WTC11 (cell line): ENCODE measurements around the gene H2AZ2. TPM values are rescaled to one million over a fixed set of nuclear protein-coding genes. Genes with fewer than 3 reads are reported as not detected.

ENCODE experiments used
- ATAC-seq: fragments of 200-7000 bp; cut with Tn5 transposase; 2 replicates; pipeline ENCODE4 v1.10.0; 2021; ENCODE audit warnings: mild to moderate bottlenecking, moderate library complexity
- CTCF ChIA-PET: fragments of 300-600 bp; sonication (Branson Sonifier 250); formaldehyde crosslinking; loops from one replicate; lab custom pipeline; 2021; ENCODE audit warnings: antibody characterized with exemption; lab: Charles Lee
- POLR2A ChIA-PET: fragments of 350-600 bp; sonication (Branson Sonifier 250); formaldehyde crosslinking; loops from one replicate; lab custom pipeline; 2021; ENCODE audit warnings: antibody characterized with exemption; lab: Charles Lee
- DNase-seq: peaks from one replicate; pipeline ENCODE4 v3.0.0; 2021; ENCODE audit warnings: low spot score
- H3K27ac Mint-ChIP-seq: 2 replicates; pipeline ENCODE4 v1.8.0; 2021; ENCODE audit warnings: mixed read lengths
- H3K27me3 Mint-ChIP-seq: 2 replicates; pipeline ENCODE4 v1.8.0; 2021; ENCODE audit warnings: low read depth, mild to moderate bottlenecking, moderate library complexity, mixed read lengths
- H3K36me3 Mint-ChIP-seq: 2 replicates; pipeline ENCODE4 v1.8.0; 2021; ENCODE audit warnings: mixed read lengths
- H3K4me1 Mint-ChIP-seq: 2 replicates; pipeline ENCODE4 v1.8.0; 2022; ENCODE audit warnings: mixed read lengths
- H3K4me3 Mint-ChIP-seq: 2 replicates; pipeline ENCODE4 v1.8.0; 2021; ENCODE audit warnings: mild to moderate bottlenecking, moderate library complexity, mixed read lengths
- H3K9me3 Mint-ChIP-seq: 2 replicates; pipeline ENCODE4 v1.8.0; 2021; ENCODE audit warnings: mixed read lengths
- CREM ChIP-seq: sonication (generic); formaldehyde crosslinking; IDR thresholded peaks from 2 replicates; pipeline ENCODE4 v1.8.1; 2022; ENCODE audit warnings: mild to moderate bottlenecking, missing genetic modification reagents, moderate library complexity
- FOXK1 ChIP-seq: sonication (generic); formaldehyde crosslinking; IDR thresholded peaks from 2 replicates; pipeline ENCODE4 v1.8.0; 2022; ENCODE audit warnings: mild to moderate bottlenecking, moderate library complexity, missing genetic modification reagents
- JAZF1 ChIP-seq: fragments of 250-450 bp; sonication (Bioruptor Pico); IDR thresholded peaks from 2 replicates; pipeline ENCODE4 v1.9.0; 2021; ENCODE audit warnings: moderate library complexity, mild to moderate bottlenecking, inconsistent platforms
- MYBL2 ChIP-seq: sonication (generic); formaldehyde crosslinking; IDR thresholded peaks from 2 replicates; pipeline ENCODE4 v1.8.1; 2023; ENCODE audit warnings: mild to moderate bottlenecking, moderate library complexity, missing genetic modification reagents
- NR1H2 ChIP-seq: sonication (generic); formaldehyde crosslinking; IDR thresholded peaks from 2 replicates; pipeline ENCODE4 v1.9.0; 2021; ENCODE audit warnings: mild to moderate bottlenecking, moderate library complexity, missing genetic modification reagents
- NR2C2 ChIP-seq: sonication (generic); formaldehyde crosslinking; IDR thresholded peaks from 2 replicates; pipeline ENCODE4 v1.8.0; 2022; ENCODE audit warnings: mild to moderate bottlenecking, missing genetic modification reagents
- NR3C1 ChIP-seq: sonication (generic); formaldehyde crosslinking; conservative IDR thresholded peaks from 2 replicates; pipeline ENCODE4 v1.8.1; 2023; ENCODE audit warnings: low read depth, mild to moderate bottlenecking, missing genetic modification reagents
- TP53 ChIP-seq: sonication (generic); formaldehyde crosslinking; IDR thresholded peaks from 2 replicates; pipeline ENCODE4 v1.8.1; 2023; ENCODE audit warnings: mild to moderate bottlenecking, missing genetic modification reagents
- ZNF121 ChIP-seq: sonication (generic); formaldehyde crosslinking; IDR thresholded peaks from 2 replicates; pipeline ENCODE4 v1.8.0; 2023; ENCODE audit warnings: missing genetic modification reagents
- ZNF263 ChIP-seq: sonication (generic); formaldehyde crosslinking; IDR thresholded peaks from 2 replicates; pipeline ENCODE4 v1.8.1; 2022; ENCODE audit warnings: low read depth, mild to moderate bottlenecking, moderate library complexity, missing genetic modification reagents
- ZSCAN18 ChIP-seq: fragments of 250-450 bp; sonication (Bioruptor Pico); IDR thresholded peaks from 2 replicates; pipeline ENCODE4 v2.1.2; 2022; ENCODE audit warnings: mild to moderate bottlenecking, moderate library complexity
- total RNA-seq: library from RNA; stranded (reverse); gene quantifications from 3 replicates; pipeline ENCODE4 v1.2.3, GENCODE V29; 2021
- TF ChIP-seq, protein P1 (sequence below): sonication (generic); formaldehyde crosslinking; IDR thresholded peaks from 2 replicates; pipeline ENCODE4 v1.8.0; 2022; ENCODE audit warnings: missing genetic modification reagents
- TF ChIP-seq, protein P2 (sequence below): sonication (generic); formaldehyde crosslinking; IDR thresholded peaks from 2 replicates; pipeline ENCODE4 v1.8.1; 2023; ENCODE audit warnings: mild to moderate bottlenecking, moderate library complexity, missing genetic modification reagents
- TF ChIP-seq, protein P3 (sequence below): sonication (generic); formaldehyde crosslinking; IDR thresholded peaks from 2 replicates; pipeline ENCODE4 v1.8.0; 2022; ENCODE audit warnings: mild to moderate bottlenecking, missing genetic modification reagents
- TF ChIP-seq, protein P4 (sequence below): sonication (generic); formaldehyde crosslinking; IDR thresholded peaks from 2 replicates; pipeline ENCODE4 v1.8.1; 2023; ENCODE audit warnings: mild to moderate bottlenecking, missing genetic modification reagents, moderate library complexity
- TF ChIP-seq, protein P5 (sequence below): sonication (generic); formaldehyde crosslinking; IDR thresholded peaks from 2 replicates; pipeline ENCODE4 v1.8.0; 2023; ENCODE audit warnings: missing genetic modification reagents
- TF ChIP-seq, protein P6 (sequence below): fragments of 250-450 bp; sonication (Bioruptor Pico); IDR thresholded peaks from 2 replicates; pipeline ENCODE4 v1.9.0; 2021; ENCODE audit warnings: mild to moderate bottlenecking
- TF ChIP-seq, protein P7 (sequence below): fragments of 250-450 bp; sonication (Bioruptor Pico); IDR thresholded peaks from 2 replicates; pipeline ENCODE4 v1.9.0; 2021; ENCODE audit warnings: mild to moderate bottlenecking

H2AZ2 gene
- total RNA-seq, 1 experiment from 2014 or later, result 178 TPM

GRCh38 chr7:44854644-44855364 lies 6.9 kb upstream of the H2AZ2 start (continued):
- TF ChIP-seq, protein P1, sequence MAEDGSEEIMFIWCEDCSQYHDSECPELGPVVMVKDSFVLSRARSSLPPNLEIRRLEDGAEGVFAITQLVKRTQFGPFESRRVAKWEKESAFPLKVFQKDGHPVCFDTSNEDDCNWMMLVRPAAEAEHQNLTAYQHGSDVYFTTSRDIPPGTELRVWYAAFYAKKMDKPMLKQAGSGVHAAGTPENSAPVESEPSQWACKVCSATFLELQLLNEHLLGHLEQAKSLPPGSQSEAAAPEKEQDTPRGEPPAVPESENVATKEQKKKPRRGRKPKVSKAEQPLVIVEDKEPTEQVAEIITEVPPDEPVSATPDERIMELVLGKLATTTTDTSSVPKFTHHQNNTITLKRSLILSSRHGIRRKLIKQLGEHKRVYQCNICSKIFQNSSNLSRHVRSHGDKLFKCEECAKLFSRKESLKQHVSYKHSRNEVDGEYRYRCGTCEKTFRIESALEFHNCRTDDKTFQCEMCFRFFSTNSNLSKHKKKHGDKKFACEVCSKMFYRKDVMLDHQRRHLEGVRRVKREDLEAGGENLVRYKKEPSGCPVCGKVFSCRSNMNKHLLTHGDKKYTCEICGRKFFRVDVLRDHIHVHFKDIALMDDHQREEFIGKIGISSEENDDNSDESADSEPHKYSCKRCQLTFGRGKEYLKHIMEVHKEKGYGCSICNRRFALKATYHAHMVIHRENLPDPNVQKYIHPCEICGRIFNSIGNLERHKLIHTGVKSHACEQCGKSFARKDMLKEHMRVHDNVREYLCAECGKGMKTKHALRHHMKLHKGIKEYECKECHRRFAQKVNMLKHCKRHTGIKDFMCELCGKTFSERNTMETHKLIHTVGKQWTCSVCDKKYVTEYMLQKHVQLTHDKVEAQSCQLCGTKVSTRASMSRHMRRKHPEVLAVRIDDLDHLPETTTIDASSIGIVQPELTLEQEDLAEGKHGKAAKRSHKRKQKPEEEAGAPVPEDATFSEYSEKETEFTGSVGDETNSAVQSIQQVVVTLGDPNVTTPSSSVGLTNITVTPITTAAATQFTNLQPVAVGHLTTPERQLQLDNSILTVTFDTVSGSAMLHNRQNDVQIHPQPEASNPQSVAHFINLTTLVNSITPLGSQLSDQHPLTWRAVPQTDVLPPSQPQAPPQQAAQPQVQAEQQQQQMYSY (CRISPR knock-in tag), result no peak
- no peak for TF ChIP-seq ZSCAN18 (CRISPR knock-in tag)

DNA sequence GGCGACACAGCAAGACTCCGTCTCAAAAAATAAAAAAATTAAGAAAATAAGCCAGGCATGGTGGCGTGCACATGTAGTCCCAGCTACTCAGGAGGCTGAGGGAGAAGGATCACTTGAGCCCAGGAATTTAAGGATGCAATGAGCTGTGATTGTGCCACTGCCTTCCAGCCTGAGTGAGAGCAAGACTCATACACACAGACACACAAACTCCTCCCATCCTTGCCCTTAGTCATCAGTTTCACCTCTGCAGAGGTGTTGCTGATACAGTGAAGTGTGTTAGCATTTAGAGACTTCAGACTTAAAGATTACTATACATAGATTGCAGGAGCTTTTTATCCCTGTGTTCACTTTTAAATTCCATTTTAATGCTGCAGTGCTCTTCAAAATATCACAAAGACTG lies 5.5 kb upstream of the H2AZ2 start:
- Mint-ChIP-seq H3K4me1 (no peaks in the 10 kb centered on the region), H3K27ac (no peak overlapping the region), H3K27me3 (no peaks in the 10 kb centered on the region; the same call in 1 of the 2 replicates), H3K36me3 (no peaks in the 10 kb centered on the region), H3K4me3 (no peak overlapping the region), H3K9me3 (no peaks in the 10 kb centered on the region)
- ATAC-seq (no peak), DNase-seq (no peak)
- CTCF ChIA-PET, result interaction anchor here (0.7 kb wide), 1 partner anchor 111 kb away, joined by 3 read pairs; no protein-coding TSS in a partner anchor
- POLR2A ChIA-PET, result no interaction called here
- TF ChIP-seq JAZF1 (CRISPR knock-in tag), result no peak
- TF ChIP-seq, protein P2, sequence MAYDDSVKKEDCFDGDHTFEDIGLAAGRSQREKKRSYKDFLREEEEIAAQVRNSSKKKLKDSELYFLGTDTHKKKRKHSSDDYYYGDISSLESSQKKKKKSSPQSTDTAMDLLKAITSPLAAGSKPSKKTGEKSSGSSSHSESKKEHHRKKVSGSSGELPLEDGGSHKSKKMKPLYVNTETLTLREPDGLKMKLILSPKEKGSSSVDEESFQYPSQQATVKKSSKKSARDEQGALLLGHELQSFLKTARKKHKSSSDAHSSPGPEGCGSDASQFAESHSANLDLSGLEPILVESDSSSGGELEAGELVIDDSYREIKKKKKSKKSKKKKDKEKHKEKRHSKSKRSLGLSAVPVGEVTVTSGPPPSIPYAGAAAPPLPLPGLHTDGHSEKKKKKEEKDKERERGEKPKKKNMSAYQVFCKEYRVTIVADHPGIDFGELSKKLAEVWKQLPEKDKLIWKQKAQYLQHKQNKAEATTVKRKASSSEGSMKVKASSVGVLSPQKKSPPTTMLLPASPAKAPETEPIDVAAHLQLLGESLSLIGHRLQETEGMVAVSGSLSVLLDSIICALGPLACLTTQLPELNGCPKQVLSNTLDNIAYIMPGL (CRISPR knock-in tag), result no peak
- TF ChIP-seq NR2C2 (CRISPR knock-in tag), result no peak
- no peak for TF ChIP-seq TP53 (CRISPR knock-in tag)
- no peak for TF ChIP-seq FOXK1 (CRISPR knock-in tag)
- TF ChIP-seq ZNF263, result no peak
- TF ChIP-seq MYBL2 (CRISPR knock-in tag), result no peak
- TF ChIP-seq, protein P3, sequence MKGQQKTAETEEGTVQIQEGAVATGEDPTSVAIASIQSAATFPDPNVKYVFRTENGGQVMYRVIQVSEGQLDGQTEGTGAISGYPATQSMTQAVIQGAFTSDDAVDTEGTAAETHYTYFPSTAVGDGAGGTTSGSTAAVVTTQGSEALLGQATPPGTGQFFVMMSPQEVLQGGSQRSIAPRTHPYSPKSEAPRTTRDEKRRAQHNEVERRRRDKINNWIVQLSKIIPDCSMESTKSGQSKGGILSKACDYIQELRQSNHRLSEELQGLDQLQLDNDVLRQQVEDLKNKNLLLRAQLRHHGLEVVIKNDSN (CRISPR knock-in tag), result no peak
- TF ChIP-seq NR1H2 (CRISPR knock-in tag), result no peak
- TF ChIP-seq, protein P4, sequence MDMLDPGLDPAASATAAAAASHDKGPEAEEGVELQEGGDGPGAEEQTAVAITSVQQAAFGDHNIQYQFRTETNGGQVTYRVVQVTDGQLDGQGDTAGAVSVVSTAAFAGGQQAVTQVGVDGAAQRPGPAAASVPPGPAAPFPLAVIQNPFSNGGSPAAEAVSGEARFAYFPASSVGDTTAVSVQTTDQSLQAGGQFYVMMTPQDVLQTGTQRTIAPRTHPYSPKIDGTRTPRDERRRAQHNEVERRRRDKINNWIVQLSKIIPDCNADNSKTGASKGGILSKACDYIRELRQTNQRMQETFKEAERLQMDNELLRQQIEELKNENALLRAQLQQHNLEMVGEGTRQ (CRISPR knock-in tag), result no peak
- TF ChIP-seq ZNF121 (CRISPR knock-in tag), result no peak
- TF ChIP-seq NR3C1, result no peak
- TF ChIP-seq CREM, result no peak
- TF ChIP-seq, protein P5, sequence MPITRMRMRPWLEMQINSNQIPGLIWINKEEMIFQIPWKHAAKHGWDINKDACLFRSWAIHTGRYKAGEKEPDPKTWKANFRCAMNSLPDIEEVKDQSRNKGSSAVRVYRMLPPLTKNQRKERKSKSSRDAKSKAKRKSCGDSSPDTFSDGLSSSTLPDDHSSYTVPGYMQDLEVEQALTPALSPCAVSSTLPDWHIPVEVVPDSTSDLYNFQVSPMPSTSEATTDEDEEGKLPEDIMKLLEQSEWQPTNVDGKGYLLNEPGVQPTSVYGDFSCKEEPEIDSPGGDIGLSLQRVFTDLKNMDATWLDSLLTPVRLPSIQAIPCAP (CRISPR knock-in tag), result no peak
- TF ChIP-seq, protein P6, sequence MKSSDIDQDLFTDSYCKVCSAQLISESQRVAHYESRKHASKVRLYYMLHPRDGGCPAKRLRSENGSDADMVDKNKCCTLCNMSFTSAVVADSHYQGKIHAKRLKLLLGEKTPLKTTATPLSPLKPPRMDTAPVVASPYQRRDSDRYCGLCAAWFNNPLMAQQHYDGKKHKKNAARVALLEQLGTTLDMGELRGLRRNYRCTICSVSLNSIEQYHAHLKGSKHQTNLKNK (CRISPR knock-in tag), result no peak
- TF ChIP-seq, protein P7, sequence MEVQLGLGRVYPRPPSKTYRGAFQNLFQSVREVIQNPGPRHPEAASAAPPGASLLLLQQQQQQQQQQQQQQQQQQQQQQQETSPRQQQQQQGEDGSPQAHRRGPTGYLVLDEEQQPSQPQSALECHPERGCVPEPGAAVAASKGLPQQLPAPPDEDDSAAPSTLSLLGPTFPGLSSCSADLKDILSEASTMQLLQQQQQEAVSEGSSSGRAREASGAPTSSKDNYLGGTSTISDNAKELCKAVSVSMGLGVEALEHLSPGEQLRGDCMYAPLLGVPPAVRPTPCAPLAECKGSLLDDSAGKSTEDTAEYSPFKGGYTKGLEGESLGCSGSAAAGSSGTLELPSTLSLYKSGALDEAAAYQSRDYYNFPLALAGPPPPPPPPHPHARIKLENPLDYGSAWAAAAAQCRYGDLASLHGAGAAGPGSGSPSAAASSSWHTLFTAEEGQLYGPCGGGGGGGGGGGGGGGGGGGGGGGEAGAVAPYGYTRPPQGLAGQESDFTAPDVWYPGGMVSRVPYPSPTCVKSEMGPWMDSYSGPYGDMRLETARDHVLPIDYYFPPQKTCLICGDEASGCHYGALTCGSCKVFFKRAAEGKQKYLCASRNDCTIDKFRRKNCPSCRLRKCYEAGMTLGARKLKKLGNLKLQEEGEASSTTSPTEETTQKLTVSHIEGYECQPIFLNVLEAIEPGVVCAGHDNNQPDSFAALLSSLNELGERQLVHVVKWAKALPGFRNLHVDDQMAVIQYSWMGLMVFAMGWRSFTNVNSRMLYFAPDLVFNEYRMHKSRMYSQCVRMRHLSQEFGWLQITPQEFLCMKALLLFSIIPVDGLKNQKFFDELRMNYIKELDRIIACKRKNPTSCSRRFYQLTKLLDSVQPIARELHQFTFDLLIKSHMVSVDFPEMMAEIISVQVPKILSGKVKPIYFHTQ (CRISPR knock-in tag), result no peak
- TF ChIP-seq, all 79 proteins: peak for 0
